Measurements from ENCODE around the gene TCP11L2. TPM values are rescaled to one million over a fixed set of nuclear protein-coding genes. Genes with fewer than 3 reads are reported as not detected.

Gene TCP11L2
- total and polyA plus RNA-seq, 9 of the 15 experiments (the other 6 are each of a cell fraction or from before 2014, with no cell fraction given): 0.39 to 4.5 (median 1.3) TPM

- no peak for ATAC-seq
- ChIA-PET CTCF (ENCODE audit: low intra/inter-chr PET ratio) (no interaction called here), POLR2A (no interaction called here)
- Histone ChIP-seq H3K27ac (ENCODE audit: extremely low read depth, low read depth, low read length) (no peak overlapping the region), H3K36me3 (ENCODE audit: control insufficient read depth, insufficient read depth, low read length) (no peaks in the 10 kb centered on the region), H3K4me2 (ENCODE audit: insufficient read depth, low read length) (no peak overlapping the region), H3K79me2 (ENCODE audit: control insufficient read depth, insufficient read depth, low read length) (no peaks in the 10 kb centered on the region), H3K9me3 (replicated peaks; ENCODE audit: control insufficient read depth, insufficient read depth, low read depth, low read length) (no peaks in the 10 kb centered on the region), H3K4me3 (no peak overlapping the region), H3K4me1 (replicated peaks in 1 of 2; ENCODE audit: control insufficient read depth in 2 of 2, insufficient read depth in 2 of 2, low read length in 2 of 2) (peaks cover 0 to 2% of the 10 kb centered on the region in 2 experiments; a peak in 1 of 5 replicates), H2AFZ (ENCODE audit: low read depth, low read length) (no peak overlapping the region), H4K20me1 (replicated peaks; ENCODE audit: control insufficient read depth, insufficient read depth, low read length) (no peaks in the 10 kb centered on the region), H3K27me3 (ENCODE audit: control insufficient read depth in 2 of 2, insufficient read depth in 2 of 2, low read length in 2 of 2) (peaks cover 6 to 22% of the 10 kb centered on the region in 2 experiments; a peak in 4 of 5 replicates), H3K9ac (ENCODE audit: insufficient read depth in 1 of 2, low read depth in 2 of 2, low read length in 2 of 2) (no peak overlapping the region), H3K9me1 (ENCODE audit: control insufficient read depth, insufficient read depth, low read length) (no peaks in the 10 kb centered on the region)
- no peak for DNase-seq (ENCODE audit: extremely low read depth in 1 of 4, low spot score in 3 of 4)
- no TSS peak for BruUV-seq (replicated peaks)
- WGBS (ENCODE audit: insufficient coverage, low coverage, missing lambda C conversion rate): 13% methylated on average over 7 of the region's 7 CpGs
- in situ Hi-C loops (cut with MboI) (no loop called here), intact Hi-C loops (cut with micrococcal nuclease) (no loop called here)
- FAIRE-seq: no peak
- TF ChIP-seq CHCHD3 (CRISPR knock-in tag; IDR thresholded peaks at IDR 0.05): no peak
- TF ChIP-seq ZNF263 (CRISPR knock-in tag; IDR thresholded peaks at IDR 0.05; ENCODE audit: borderline replicate concordance): no peak
- TF ChIP-seq PATZ1 (CRISPR knock-in tag; IDR thresholded peaks at IDR 0.05; ENCODE audit: borderline replicate concordance): no peak
- TF ChIP-seq MIER1 (IDR thresholded peaks at IDR 0.05; ENCODE audit: low read depth): no peak
- no peak for TF ChIP-seq SUPT5H (IDR thresholded peaks at IDR 0.05)
- TF ChIP-seq PHF8 (IDR thresholded peaks at IDR 0.05; ENCODE audit: borderline replicate concordance, low read length): no peak
- TF ChIP-seq HNRNPLL (IDR thresholded peaks at IDR 0.05; ENCODE audit: low read depth, low read length, poor library complexity, severe bottlenecking): no peak
- TF ChIP-seq MBD1 (CRISPR knock-in tag; IDR thresholded peaks at IDR 0.05): no peak
- no peak for TF ChIP-seq CHAMP1 (IDR thresholded peaks at IDR 0.05)
- TF ChIP-seq MAX (CRISPR knock-in tag; IDR thresholded peaks at IDR 0.05): no peak
- no peak for TF ChIP-seq BCLAF1 (IDR thresholded peaks at IDR 0.05; ENCODE audit: borderline replicate concordance in 1 of 2, control insufficient read depth in 1 of 2, low read depth in 2 of 2, low read length in 1 of 2)
- no peak for TF ChIP-seq ZFP36 (IDR thresholded peaks at IDR 0.05; ENCODE audit: low read depth, low read length, partially characterized antibody)
Measured at GRCh38 chr12:106274575-106275121, 27.9 kb upstream of the TCP11L2 start.
